ENCODE measurements around the gene TPK1.

The TPK1 gene

DNA sequence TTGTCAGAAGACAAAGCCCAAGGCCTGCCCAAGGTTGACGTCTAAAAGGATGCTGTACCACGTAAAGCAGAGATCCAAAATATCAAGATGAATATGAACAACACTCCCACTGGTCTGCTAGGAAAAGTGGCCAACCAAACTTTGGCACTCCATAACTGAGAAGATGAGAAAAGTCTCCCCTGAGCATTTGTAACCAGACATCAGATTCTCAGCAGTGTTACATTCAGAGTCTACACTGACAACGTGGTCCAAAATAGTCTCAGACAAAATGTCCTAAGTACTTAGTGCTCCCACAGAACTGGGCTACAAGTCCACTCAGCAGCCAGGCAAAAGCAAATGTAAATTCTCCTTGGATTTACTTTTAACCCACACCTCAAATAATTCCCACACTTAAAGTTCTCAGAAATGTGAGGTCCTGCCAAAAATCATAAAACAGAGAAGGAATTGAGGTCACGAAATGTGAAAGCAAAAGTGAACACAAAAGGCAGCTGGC lies 247.2 kb downstream of the TPK1 start:
- Histone ChIP-seq H3K79me2 (ENCODE audit: control insufficient read depth, low read length) (no peaks in the 10 kb centered on the region), H3K27ac (ENCODE audit: low read depth, low read length) (no peak overlapping the region), H3K4me2 (ENCODE audit: low read length) (no peak overlapping the region), H3K4me3 (ENCODE audit: low read length) (no peak overlapping the region), H3K27me3 (ENCODE audit: control insufficient read depth, low read length) (no peaks in the 10 kb centered on the region), H4K20me1 (ENCODE audit: control insufficient read depth, insufficient read depth, low read depth, low read length) (no peaks in the 10 kb centered on the region), H3K4me1 (ENCODE audit: control insufficient read depth, low read length) (no peaks in the 10 kb centered on the region), H3K36me3 (ENCODE audit: control insufficient read depth, low read length) (no peaks in the 10 kb centered on the region), H3K9me2 (replicated peaks; ENCODE audit: control insufficient read depth, low read length) (no peaks in the 10 kb centered on the region), H3F3A (ENCODE audit: control insufficient read depth, insufficient read depth) (no peaks in the 10 kb centered on the region), H3K9me3 (ENCODE audit: control insufficient read depth, insufficient read depth, low read length) (no peaks in the 10 kb centered on the region)
- no peak for TF ChIP-seq EZH2phosphoT487 (IDR thresholded peaks at IDR 0.05; ENCODE audit: borderline replicate concordance, low read length)
- TF ChIP-seq, protein P1, sequence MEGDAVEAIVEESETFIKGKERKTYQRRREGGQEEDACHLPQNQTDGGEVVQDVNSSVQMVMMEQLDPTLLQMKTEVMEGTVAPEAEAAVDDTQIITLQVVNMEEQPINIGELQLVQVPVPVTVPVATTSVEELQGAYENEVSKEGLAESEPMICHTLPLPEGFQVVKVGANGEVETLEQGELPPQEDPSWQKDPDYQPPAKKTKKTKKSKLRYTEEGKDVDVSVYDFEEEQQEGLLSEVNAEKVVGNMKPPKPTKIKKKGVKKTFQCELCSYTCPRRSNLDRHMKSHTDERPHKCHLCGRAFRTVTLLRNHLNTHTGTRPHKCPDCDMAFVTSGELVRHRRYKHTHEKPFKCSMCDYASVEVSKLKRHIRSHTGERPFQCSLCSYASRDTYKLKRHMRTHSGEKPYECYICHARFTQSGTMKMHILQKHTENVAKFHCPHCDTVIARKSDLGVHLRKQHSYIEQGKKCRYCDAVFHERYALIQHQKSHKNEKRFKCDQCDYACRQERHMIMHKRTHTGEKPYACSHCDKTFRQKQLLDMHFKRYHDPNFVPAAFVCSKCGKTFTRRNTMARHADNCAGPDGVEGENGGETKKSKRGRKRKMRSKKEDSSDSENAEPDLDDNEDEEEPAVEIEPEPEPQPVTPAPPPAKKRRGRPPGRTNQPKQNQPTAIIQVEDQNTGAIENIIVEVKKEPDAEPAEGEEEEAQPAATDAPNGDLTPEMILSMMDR (IDR thresholded peaks at IDR 0.05; ENCODE audit: low read depth, low read length, poor library complexity, severe bottlenecking), result no peak

DNA sequence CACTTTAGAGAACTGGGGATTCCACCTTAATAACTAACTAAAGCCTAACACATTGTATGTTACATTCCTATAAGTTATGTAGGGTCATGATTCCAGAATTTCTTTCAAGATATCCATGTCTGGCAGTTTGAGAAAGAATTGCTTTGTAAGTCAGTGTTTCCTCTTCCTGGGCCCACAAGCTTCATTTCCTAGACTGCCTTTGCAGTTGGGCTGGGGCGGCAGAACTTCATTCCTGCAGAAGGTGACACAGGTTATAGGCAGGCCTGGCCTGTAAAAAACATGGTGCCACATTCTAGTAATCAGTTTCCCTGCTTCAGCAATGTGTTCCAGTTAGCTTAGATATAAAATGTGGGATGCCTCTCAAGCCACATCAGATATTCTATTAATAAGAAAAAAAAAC lies 248.2 kb downstream of the TPK1 start:
- H3K79me2 ChIP-seq (ENCODE audit: control insufficient read depth, low read length), result no peaks in the 10 kb centered on the region
- H3F3A ChIP-seq (ENCODE audit: control insufficient read depth, insufficient read depth), result no peaks in the 10 kb centered on the region
- H3K9me3 ChIP-seq (ENCODE audit: control insufficient read depth, insufficient read depth, low read length), result no peaks in the 10 kb centered on the region
- H3K4me2 ChIP-seq (ENCODE audit: low read length), result no peak overlapping the region
- TF ChIP-seq, protein P1 (IDR thresholded peaks at IDR 0.05; ENCODE audit: low read depth, low read length, poor library complexity, severe bottlenecking), result no peak
- TF ChIP-seq EZH2phosphoT487 (IDR thresholded peaks at IDR 0.05; ENCODE audit: borderline replicate concordance, low read length), result no peak
- no peaks in the 10 kb centered on the region for H3K9me2 ChIP-seq (replicated peaks; ENCODE audit: control insufficient read depth, low read length)
- no peaks in the 10 kb centered on the region for H3K4me1 ChIP-seq (ENCODE audit: control insufficient read depth, low read length)
- H3K36me3 ChIP-seq (ENCODE audit: control insufficient read depth, low read length), result no peaks in the 10 kb centered on the region
- H3K27ac ChIP-seq (ENCODE audit: low read depth, low read length), result no peak overlapping the region
- H3K27me3 ChIP-seq (ENCODE audit: control insufficient read depth, low read length), result no peaks in the 10 kb centered on the region
- H3K4me3 ChIP-seq (ENCODE audit: low read length), result no peak overlapping the region
- H4K20me1 ChIP-seq (ENCODE audit: control insufficient read depth, insufficient read depth, low read depth, low read length), result no peaks in the 10 kb centered on the region

DNA sequence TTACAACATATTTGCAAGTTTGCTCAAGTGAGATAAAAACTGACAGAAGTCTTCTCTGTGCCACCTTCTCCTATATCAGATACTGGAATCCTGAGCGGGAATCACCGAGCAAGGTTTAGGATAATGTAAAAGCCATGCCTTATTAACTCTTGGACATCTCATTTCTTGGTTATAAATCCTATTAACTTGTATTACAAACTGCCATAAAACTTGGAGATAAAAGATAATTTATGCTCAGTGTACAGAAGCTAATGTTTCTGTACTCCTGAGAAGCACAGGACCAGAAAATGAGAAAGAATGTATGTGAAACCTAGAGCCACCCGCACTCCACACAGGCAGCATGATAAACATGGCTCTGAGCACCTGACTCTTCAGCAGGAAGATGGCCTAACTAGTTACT lies 251.1 kb downstream of the TPK1 start:
- Histone ChIP-seq H3F3A (ENCODE audit: control insufficient read depth, insufficient read depth) (no peaks in the 10 kb centered on the region), H3K4me2 (ENCODE audit: low read length) (no peak overlapping the region), H3K9me2 (replicated peaks; ENCODE audit: control insufficient read depth, low read length) (no peaks in the 10 kb centered on the region), H3K27me3 (ENCODE audit: control insufficient read depth, low read length) (no peaks in the 10 kb centered on the region), H3K79me2 (ENCODE audit: control insufficient read depth, low read length) (no peaks in the 10 kb centered on the region), H3K9me3 (ENCODE audit: control insufficient read depth, insufficient read depth, low read length) (no peaks in the 10 kb centered on the region), H3K4me1 (ENCODE audit: control insufficient read depth, low read length) (no peaks in the 10 kb centered on the region), H3K36me3 (ENCODE audit: control insufficient read depth, low read length) (no peaks in the 10 kb centered on the region), H3K27ac (ENCODE audit: low read depth, low read length) (no peak overlapping the region), H3K4me3 (ENCODE audit: low read length) (no peak overlapping the region), H4K20me1 (ENCODE audit: control insufficient read depth, insufficient read depth, low read depth, low read length) (no peaks in the 10 kb centered on the region)
- TF ChIP-seq, protein P1 (IDR thresholded peaks at IDR 0.05; ENCODE audit: low read depth, low read length, poor library complexity, severe bottlenecking), result no peak
- TF ChIP-seq EZH2phosphoT487 (IDR thresholded peaks at IDR 0.05; ENCODE audit: borderline replicate concordance, low read length), result no peak

All from DOHH2 (cell line).